COR-L47 (cell line): ENCODE results near the gene IL1RAPL1.

ENCODE experiments used
- DNase-seq: peaks from one replicate; lab custom pipeline; 2025; lab: John Stamatoyannopoulos, UW

IL1RAPL1 gene

GRCh38 chrX:29788991-29789699 lies 1201.9 kb downstream of the IL1RAPL1 start:
- no peak for DNase-seq

DNA sequence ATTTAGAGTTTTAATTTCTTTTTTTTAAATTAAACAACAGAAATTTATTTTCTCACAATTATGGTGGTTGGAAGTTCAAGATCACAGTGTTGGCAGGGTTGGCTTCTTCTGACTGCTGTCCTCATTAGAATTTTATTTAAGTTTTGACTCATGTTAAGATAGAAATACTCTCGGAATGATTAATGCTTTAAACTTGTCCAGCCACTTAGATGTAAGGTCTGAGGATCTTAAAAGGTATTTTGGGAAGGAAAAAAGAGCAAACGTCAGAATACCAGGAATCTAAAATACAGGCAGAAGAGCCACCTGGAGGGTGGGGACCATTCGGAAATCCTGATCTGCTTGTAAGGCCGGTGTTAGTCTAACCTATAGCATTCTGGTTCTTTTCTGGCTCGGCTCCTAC lies 1205.1 kb downstream of the IL1RAPL1 start:
- no peak for DNase-seq

- DNase-seq = no peak
These were observed 1209.9 kb downstream of the IL1RAPL1 start for GRCh38 chrX:29797156-29797555.

DNA sequence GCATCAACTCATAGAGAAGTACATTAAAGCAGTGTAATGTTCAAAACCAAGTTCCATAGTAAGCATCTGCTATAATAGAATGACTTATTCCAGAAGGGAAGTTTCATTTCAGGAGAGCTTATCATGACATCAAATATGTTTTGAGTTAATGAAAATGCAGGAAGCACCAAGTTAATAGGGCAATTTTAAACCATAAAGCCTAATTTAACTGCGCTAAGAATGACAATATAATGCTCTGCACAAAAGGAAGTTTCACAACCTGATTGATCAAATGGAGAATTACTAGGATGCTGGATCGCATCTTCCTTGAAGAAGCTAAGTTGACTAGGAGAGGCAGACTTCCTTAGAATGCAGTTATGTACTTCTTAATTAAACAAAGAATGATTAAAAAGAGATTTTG lies 1211.2 kb downstream of the IL1RAPL1 start:
- DNase-seq = no peak

DNA sequence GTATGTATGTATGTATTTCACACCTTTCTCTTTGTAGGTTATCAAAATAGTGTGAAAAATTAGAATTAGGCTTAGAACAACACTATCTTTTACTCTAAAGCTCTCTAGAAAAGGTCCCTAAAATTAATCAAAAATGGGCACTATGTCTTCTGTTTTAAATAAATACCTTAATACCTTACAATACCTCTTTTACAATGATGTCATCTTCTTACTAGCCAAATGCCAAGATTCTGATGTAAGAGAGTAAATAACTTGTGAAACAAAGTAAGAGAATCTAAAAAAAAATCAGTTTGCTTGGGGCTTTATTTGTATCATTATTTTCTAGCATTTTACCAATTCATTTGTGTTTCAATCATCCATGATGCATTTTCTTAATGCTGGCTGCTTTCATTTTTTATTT lies 1225.9 kb downstream of the IL1RAPL1 start:
- no peak for DNase-seq

DNA sequence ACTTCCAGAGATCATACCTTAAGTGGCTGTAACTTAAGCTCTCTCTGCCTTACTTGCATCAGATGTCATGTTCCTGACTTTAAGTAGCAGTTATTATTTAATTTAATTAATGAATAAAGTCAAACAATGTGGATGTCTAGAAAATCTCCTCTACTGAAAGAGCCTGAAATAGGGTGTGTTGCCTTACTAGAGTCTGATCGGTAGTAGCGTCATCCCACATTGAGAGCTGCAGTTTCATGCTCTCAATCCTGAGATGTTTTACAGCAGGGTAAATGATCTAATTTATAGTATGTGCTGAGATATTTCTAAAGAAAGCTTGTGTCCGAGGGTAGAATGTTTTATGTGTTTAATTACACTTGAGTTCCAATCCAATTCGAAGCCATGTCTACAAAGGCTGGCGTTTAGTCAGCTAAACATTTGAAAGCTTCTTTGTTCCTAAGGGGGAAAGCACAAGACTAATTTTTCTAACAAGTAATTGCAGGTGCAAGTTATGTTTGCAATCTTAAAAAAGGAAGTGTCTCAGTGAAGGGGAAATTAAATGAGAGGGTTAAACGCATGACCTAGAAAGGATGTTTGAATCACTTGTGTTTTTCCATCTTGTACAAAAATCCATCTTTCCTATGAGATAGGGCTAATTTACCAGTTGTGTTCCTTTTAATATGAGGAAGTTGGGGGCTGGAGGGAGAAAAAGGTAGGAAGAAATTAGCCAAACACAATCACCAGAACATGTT lies 1237.1 kb downstream of the IL1RAPL1 start:
- DNase-seq = no peak

GRCh38 chrX:29826742-29827141 lies 1239.5 kb downstream of the IL1RAPL1 start:
- DNase-seq = no peak

DNA sequence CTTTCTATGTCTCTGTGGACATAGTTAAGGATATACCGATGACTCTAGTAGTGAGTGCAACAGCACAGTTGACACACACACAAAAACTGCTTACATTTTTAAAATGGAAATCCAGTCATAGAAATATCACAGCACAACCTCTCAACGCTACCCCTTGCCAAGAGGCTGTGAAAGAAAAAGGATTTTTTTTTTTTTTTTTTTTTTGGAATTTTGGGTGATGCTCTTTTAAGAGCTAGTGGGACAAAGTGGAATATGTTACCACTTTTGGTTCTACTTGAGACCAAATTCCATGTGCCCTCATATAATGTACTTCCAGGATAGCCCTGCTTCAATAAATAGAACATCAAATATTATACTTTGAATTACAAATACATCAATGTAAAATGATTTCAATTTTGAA lies 1247.1 kb downstream of the IL1RAPL1 start:
- DNase-seq = no peak

DNA sequence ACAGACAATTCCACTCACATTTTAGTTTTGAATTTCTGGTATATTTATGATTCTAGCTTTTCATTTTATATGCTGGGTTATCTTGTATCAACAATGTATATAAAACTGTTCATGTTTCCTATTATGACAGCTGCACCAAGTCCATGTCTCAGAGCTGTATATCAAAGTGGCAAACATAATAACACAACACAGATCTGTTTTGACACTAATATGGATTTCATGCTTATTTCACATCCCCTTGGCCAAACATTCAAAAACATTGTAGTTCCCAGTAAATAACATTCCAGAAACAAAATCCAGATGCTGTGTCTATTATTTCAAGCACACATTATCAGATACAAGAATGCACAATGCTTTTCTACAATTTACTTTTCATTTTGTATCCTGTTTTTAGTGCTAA lies 1247.5 kb downstream of the IL1RAPL1 start:
- no peak for DNase-seq

DNA sequence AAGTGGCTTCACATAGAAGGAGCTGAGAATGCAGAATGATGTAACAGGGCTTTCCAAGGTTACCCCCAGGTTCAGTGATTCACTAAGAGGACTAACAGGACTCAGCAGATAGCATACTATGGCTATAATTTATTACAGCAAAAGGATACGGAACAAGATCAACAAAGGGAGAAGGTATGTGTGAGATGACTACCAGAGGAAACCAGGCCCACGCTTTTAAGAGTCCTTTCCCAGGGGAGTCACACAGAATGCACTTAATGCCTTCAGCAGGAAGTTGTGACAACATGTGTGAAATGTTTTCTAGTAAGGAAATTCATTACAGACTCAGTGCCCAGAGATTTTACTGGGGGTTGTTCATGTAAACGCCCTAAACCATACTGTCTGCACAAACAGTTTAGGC lies 1254.5 kb downstream of the IL1RAPL1 start:
- DNase-seq = no peak

GRCh38 chrX:29842552-29842951 lies 1255.3 kb downstream of the IL1RAPL1 start:
- no peak for DNase-seq

GRCh38 chrX:29851857-29852605 lies 1264.8 kb downstream of the IL1RAPL1 start:
- DNase-seq = no peak

GRCh38 chrX:29852767-29853166 lies 1265.5 kb downstream of the IL1RAPL1 start:
- DNase-seq = no peak

DNA sequence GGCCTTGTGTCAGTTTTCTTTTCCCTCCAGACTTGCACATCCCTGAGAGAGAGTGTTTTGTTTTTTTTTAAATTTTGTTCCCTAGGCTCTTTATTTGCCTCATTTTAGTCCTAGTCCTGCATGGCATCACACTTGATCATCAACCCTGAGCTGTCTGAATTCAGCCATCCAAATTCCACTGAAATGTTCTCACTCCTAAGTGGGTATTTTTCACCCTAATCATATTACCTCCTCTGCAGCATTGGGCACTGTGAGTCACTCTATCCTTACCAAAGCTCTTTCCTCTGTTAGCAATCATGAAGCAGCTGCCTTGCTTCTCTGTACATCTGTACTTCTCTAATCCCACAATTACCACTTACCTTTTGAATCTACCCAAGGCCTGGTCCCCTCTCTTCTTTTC lies 1271.5 kb downstream of the IL1RAPL1 start:
- no peak for DNase-seq

DNA sequence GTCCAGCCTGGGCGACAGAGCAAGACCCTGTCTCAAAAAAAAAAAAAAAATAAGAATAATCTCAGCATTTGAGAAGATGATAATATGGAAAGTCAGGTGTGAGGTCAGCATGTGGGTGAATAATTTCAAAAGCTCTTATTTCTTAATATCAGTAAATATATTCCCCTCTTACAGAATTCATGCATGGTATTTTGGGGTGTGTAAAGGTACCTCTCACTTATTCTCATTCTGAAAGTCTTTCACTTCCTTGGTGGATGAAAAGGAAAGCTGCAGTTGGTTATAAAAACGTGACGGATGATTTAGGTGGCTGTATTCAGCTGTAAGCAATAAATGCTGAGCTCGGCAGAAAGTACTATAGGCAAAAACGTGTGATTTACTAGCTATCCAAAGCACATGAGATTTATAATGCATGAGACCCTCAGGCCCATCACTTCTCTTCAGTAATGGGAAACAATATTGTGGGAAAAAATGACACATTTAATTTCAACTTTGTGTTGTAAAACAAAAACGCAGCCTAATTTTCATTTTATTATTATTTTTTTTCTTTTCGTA lies 1275.0 kb downstream of the IL1RAPL1 start:
- no peak for DNase-seq

- no peak for DNase-seq
These were observed 1280.7 kb downstream of the IL1RAPL1 start for GRCh38 chrX:29867971-29868370.

- no peak for DNase-seq
These were observed 1282.6 kb downstream of the IL1RAPL1 start for GRCh38 chrX:29869837-29870236.

GRCh38 chrX:29870608-29871007 lies 1283.4 kb downstream of the IL1RAPL1 start:
- no peak for DNase-seq

DNA sequence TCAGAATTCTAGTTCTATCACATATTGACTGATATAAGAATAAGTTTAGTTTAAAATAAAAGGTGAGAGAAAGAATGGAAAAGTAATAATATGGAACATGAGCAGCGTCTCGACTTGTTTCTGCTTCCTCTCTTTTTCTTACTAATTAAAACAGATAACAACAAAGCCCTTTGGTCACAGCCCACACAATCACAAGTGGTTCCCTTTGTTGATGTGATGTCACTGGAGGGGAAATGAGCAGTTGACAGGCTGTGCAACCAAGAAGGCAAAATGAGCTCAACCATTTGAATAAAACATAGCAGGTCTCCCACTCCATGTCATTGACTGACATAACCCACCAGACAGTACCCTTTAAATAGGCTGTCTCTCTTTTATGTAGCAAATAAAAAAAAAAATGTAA lies 1285.6 kb downstream of the IL1RAPL1 start:
- DNase-seq = no peak

DNA sequence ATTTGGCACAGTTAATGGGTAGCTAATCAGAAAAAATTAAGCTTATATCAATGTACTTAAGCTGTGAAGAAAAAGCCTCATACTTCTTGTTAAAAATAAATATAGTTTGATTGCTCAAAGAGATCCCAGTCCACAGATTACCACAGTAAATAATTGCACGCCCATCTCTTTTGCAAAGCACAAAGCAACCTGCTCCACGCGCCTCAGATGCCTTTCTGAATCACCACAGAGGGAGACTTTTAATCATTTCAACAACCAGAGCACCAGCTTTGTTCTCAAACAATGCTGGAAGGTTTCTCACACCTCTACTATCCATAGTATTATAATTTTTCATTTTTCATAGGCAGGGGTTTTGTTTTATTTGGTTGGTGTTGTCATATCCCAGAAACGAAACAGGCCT lies 1289.5 kb downstream of the IL1RAPL1 start:
- DNase-seq = no peak

DNA sequence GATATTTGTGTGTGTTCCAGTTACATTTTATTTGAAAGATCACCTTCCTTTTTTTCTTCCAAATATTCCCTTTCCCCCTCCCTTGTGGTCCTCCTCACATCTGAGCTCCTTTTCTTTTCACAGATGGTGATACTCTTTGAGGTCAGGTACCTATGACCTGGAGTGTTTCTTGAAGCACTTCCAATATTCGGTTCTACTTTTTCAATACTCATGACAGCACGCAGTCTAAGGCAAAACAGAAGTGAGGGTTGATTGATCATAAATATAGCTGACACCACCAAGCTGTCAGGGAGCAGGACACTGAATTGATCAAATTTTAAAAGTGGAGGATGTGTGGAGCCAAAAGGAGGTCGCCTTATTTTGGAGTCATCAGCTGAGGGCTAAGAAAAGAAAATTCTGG lies 1293.7 kb downstream of the IL1RAPL1 start:
- no peak for DNase-seq

DNA sequence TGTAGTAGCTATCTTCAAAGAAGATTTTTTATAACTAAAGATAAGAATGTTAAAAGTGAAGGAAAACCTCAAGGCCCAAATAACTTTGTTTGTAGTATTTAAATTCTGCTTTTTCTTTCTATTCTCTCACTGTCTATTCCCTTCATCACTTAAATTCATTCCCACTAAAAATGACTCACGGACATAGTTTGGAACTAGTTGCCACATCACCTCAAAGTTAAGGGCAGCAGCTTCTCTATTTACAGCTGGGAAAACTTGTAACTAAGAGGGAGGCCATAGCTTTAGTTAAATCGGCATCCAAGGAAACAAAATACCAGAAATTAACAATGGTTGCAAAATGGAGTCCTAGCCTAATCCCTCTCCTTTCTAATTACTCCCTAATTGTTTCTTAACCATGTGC lies 1302.8 kb downstream of the IL1RAPL1 start:
- no peak for DNase-seq
